CD1c-positive myeloid dendritic cell (primary cell): ENCODE results near the gene SAA4.
A peak's percentile ranks its signal among the peaks of the same experiment; 100 is the strongest.
"Not testable (repeated sequence)": the region's sequence is repeated elsewhere in the genome, so short reads cannot be mapped to it uniquely, and the experiment has no call there.

ENCODE experiments used
- DNase-seq: peaks from one replicate; pipeline ENCODE4 v3.0.0-alpha.2; 2016; ENCODE audit errors: extremely low spot score

Gene SAA4

GRCh38 chr11:18236664-18237356, at the start of gene SAA4:
SAA4 (minus strand) TSS chr11:18236802; CDS start chr11:18235926, 876 bp downstream.
- no peak for DNase-seq

GRCh38 chr11:18285841-18286240, 49.2 kb upstream of the SAA4 start:
- no peak for DNase-seq

- DNase-seq: peak; percentile 12
Measured at GRCh38 chr11:18282626-18283025, 46.0 kb upstream of the SAA4 start.

GRCh38 chr11:18280438-18281045, 43.9 kb upstream of the SAA4 start:
- DNase-seq: peak; percentile 52

GRCh38 chr11:18277565-18278271, 41.1 kb upstream of the SAA4 start:
- DNase-seq: peak; percentile 85

- DNase-seq: no peak
Measured at GRCh38 chr11:18271206-18271605, 34.6 kb upstream of the SAA4 start.

- DNase-seq: no peak
Measured at GRCh38 chr11:18270102-18270501, 33.5 kb upstream of the SAA4 start.

- DNase-seq: not testable (repeated sequence)
Measured at GRCh38 chr11:18269252-18269651, 32.6 kb upstream of the SAA4 start.

GRCh38 chr11:18267335-18268133, 30.9 kb upstream of the SAA4 start:
- not testable (repeated sequence) for DNase-seq

- DNase-seq: no peak
Measured at GRCh38 chr11:18265949-18266348, 29.3 kb upstream of the SAA4 start, which contains the start of gene SAA1. SAA1 (plus strand) TSS chr11:18266264; CDS start chr11:18266888, 624 bp downstream.

GRCh38 chr11:18264677-18265555, 28.3 kb upstream of the SAA4 start:
- DNase-seq: no peak

- DNase-seq: no peak
Measured at GRCh38 chr11:18264035-18264434, 27.4 kb upstream of the SAA4 start.

GRCh38 chr11:18262681-18263350, 26.2 kb upstream of the SAA4 start:
- not testable (repeated sequence) for DNase-seq

GRCh38 chr11:18261721-18262120, 25.1 kb upstream of the SAA4 start:
- no peak for DNase-seq

- DNase-seq: no peak
Measured at GRCh38 chr11:18259259-18259658, 22.7 kb upstream of the SAA4 start.

- DNase-seq: no peak
Measured at GRCh38 chr11:18254781-18255361, 18.3 kb upstream of the SAA4 start.

GRCh38 chr11:18253778-18254338, 17.3 kb upstream of the SAA4 start:
- DNase-seq: no peak

- DNase-seq: no peak
Measured at GRCh38 chr11:18253233-18253632, 16.6 kb upstream of the SAA4 start.

GRCh38 chr11:18248561-18248960, 12.0 kb upstream of the SAA4 start, which contains the start of gene SAA2:
SAA2 (minus strand) TSS chr11:18248668; CDS start chr11:18248011, 657 bp downstream.
- DNase-seq: no peak

GRCh38 chr11:18247191-18247581, 10.6 kb upstream of the SAA4 start:
- not testable (repeated sequence) for DNase-seq
